Measurements from ENCODE around the gene GYPB.
"Not testable (repeated sequence)": the region's sequence is repeated elsewhere in the genome, so short reads cannot be mapped to it uniquely, and the experiment has no call there.

DNA sequence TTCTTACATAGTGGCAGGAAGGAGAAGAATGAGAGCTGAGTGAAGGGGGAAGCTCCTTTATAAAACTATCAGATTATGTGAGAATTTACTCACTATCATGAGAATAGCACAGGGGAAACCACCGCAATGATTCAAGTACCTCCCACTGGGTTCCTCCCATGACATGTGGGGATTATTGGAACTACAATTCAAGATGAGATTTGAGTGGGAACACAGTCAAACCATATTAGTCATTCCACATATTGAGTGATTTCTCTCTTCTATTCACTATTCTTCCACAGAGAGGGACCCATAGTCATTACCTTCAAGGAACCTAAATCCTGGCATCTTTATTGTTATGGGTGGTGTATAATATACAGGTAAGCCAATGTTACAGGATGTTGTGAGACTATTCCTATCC lies 27.4 kb downstream of the GYPB start:
- TF ChIP-seq POLR2AphosphoS5 (IDR thresholded peaks at IDR 0.05) = not testable (repeated sequence)
- TF ChIP-seq, protein P1, sequence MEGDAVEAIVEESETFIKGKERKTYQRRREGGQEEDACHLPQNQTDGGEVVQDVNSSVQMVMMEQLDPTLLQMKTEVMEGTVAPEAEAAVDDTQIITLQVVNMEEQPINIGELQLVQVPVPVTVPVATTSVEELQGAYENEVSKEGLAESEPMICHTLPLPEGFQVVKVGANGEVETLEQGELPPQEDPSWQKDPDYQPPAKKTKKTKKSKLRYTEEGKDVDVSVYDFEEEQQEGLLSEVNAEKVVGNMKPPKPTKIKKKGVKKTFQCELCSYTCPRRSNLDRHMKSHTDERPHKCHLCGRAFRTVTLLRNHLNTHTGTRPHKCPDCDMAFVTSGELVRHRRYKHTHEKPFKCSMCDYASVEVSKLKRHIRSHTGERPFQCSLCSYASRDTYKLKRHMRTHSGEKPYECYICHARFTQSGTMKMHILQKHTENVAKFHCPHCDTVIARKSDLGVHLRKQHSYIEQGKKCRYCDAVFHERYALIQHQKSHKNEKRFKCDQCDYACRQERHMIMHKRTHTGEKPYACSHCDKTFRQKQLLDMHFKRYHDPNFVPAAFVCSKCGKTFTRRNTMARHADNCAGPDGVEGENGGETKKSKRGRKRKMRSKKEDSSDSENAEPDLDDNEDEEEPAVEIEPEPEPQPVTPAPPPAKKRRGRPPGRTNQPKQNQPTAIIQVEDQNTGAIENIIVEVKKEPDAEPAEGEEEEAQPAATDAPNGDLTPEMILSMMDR (IDR thresholded peaks at IDR 0.05) = not testable (repeated sequence)
